Measurements from ENCODE around the gene ITGA3. TPM values are rescaled to one million over a fixed set of nuclear protein-coding genes. Genes with fewer than 3 reads are reported as not detected.

The ITGA3 gene
- total and polyA plus RNA-seq, 2 of the 13 experiments (the other 11 are each of a cell fraction or from before 2014, with no cell fraction given), result 0.48 to 0.69 TPM

- TF ChIP-seq PBX3 (CRISPR knock-in tag; IDR thresholded peaks at IDR 0.05; ENCODE audit: borderline replicate concordance), result no peak
- TF ChIP-seq JUND (CRISPR knock-in tag; IDR thresholded peaks at IDR 0.05), result no peak
- peak; percentile 55; the same call in 1 of the 2 replicates for TF ChIP-seq ZMYM4 (CRISPR knock-in tag; IDR thresholded peaks at IDR 0.05)
- no peak for TF ChIP-seq SRF (IDR thresholded peaks at IDR 0.05; ENCODE audit: low read depth, low read length)
- TF ChIP-seq, protein P1, sequence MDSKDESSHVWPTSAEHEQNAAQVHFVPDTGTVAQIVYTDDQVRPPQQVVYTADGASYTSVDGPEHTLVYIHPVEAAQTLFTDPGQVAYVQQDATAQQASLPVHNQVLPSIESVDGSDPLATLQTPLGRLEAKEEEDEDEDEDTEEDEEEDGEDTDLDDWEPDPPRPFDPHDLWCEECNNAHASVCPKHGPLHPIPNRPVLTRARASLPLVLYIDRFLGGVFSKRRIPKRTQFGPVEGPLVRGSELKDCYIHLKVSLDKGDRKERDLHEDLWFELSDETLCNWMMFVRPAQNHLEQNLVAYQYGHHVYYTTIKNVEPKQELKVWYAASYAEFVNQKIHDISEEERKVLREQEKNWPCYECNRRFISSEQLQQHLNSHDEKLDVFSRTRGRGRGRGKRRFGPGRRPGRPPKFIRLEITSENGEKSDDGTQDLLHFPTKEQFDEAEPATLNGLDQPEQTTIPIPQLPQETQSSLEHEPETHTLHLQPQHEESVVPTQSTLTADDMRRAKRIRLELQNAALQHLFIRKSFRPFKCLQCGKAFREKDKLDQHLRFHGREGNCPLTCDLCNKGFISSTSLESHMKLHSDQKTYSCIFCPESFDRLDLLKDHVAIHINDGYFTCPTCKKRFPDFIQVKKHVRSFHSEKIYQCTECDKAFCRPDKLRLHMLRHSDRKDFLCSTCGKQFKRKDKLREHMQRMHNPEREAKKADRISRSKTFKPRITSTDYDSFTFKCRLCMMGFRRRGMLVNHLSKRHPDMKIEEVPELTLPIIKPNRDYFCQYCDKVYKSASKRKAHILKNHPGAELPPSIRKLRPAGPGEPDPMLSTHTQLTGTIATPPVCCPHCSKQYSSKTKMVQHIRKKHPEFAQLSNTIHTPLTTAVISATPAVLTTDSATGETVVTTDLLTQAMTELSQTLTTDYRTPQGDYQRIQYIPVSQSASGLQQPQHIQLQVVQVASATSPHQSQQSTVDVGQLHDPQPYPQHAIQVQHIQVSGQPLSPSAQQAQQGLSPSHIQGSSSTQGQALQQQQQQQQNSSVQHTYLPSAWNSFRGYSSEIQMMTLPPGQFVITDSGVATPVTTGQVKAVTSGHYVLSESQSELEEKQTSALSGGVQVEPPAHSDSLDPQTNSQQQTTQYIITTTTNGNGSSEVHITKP (CRISPR knock-in tag; IDR thresholded peaks at IDR 0.05; ENCODE audit: low read depth), result no peak
- TF ChIP-seq JUNB (CRISPR knock-in tag; IDR thresholded peaks at IDR 0.05; ENCODE audit: borderline replicate concordance), result no peak
- TF ChIP-seq ZBTB7A (CRISPR knock-in tag; IDR thresholded peaks at IDR 0.05), result no peak
- TF ChIP-seq ZNF512 (CRISPR knock-in tag; IDR thresholded peaks at IDR 0.05), result no peak
- TF ChIP-seq ZNF747 (CRISPR knock-in tag; IDR thresholded peaks at IDR 0.05; ENCODE audit: borderline replicate concordance), result no peak
- 0 out of 2 replicates have a peak, but pooled peaks have one; percentile 14 for TF ChIP-seq ZNF317 (CRISPR knock-in tag; IDR thresholded peaks at IDR 0.05)
- TF ChIP-seq PCBP1 (IDR thresholded peaks at IDR 0.05; ENCODE audit: borderline replicate concordance, low read depth, low read length), result no peak
- no peak for TF ChIP-seq DBP (CRISPR knock-in tag; IDR thresholded peaks at IDR 0.05; ENCODE audit: not compliant biosample characterization)
- TF ChIP-seq RFXANK (CRISPR knock-in tag; IDR thresholded peaks at IDR 0.05), result no peak
- TF ChIP-seq ZBTB42 (CRISPR knock-in tag; IDR thresholded peaks at IDR 0.05), result no peak
- TF ChIP-seq ZBTB20 (CRISPR knock-in tag; IDR thresholded peaks at IDR 0.05; ENCODE audit: borderline replicate concordance, low read depth), result no peak
- TF ChIP-seq GPN1 (CRISPR knock-in tag; IDR thresholded peaks at IDR 0.05; ENCODE audit: borderline replicate concordance), result no peak
- TF ChIP-seq SIN3A (IDR thresholded peaks at IDR 0.05; ENCODE audit: borderline replicate concordance, low read depth, low read length), result no peak
- peak; percentile 25; the same call in 1 of the 2 replicates for TF ChIP-seq RXRA (CRISPR knock-in tag; IDR thresholded peaks at IDR 0.05)
- TF ChIP-seq ATF5 (CRISPR knock-in tag; IDR thresholded peaks at IDR 0.05; ENCODE audit: low read depth), result no peak
- TF ChIP-seq ZC3H4 (CRISPR knock-in tag; IDR thresholded peaks at IDR 0.05; ENCODE audit: borderline replicate concordance), result no peak
- TF ChIP-seq MTF2 (CRISPR knock-in tag; IDR thresholded peaks at IDR 0.05; ENCODE audit: borderline replicate concordance), result peak; percentile 90; the same call in 1 of the 2 replicates
- TF ChIP-seq RNF2 (conservative IDR thresholded peaks at IDR 0.05; ENCODE audit: low read depth), result no peak
- no peak for TF ChIP-seq ZSCAN25 (CRISPR knock-in tag; IDR thresholded peaks at IDR 0.05)
These were observed 38.4 kb downstream of the ITGA3 start (continued) for GRCh38 chr17:50094243-50094752.
